Activated naive CD8-positive, alpha-beta T cell treated with anti-CD3 and anti-CD28 coated beads for 36 hours (primary cell): ENCODE results near the gene FAIM. TPM values are rescaled to one million over a fixed set of nuclear protein-coding genes. Genes with fewer than 3 reads are reported as not detected.

Experiments
- DNase-seq: peaks from one replicate; pipeline ENCODE4 v3.0.0; 2021
- H3K27ac Mint-ChIP-seq: one replicate; pipeline ENCODE4 v1.8.0; 2022; ENCODE audit warnings: mild to moderate bottlenecking, moderate library complexity, mixed read lengths
- H3K27me3 Mint-ChIP-seq: one replicate; pipeline ENCODE4 v1.8.0; 2022; ENCODE audit warnings: mild to moderate bottlenecking, mixed read lengths
- H3K36me3 Mint-ChIP-seq: one replicate; pipeline ENCODE4 v1.8.0; 2021; ENCODE audit warnings: mild to moderate bottlenecking, mixed read lengths
- H3K4me1 Mint-ChIP-seq: one replicate; pipeline ENCODE4 v1.8.0; 2021; ENCODE audit warnings: mixed read lengths
- H3K4me3 Mint-ChIP-seq: one replicate; pipeline ENCODE4 v1.8.0; 2022; ENCODE audit warnings: mild to moderate bottlenecking, moderate library complexity, mixed read lengths
- H3K9me3 Mint-ChIP-seq: one replicate; pipeline ENCODE4 v1.8.0; 2022; ENCODE audit warnings: mixed read lengths
- total RNA-seq, 2 experiments: library from RNA; stranded (reverse); gene quantifications; one replicate each; pipeline ENCODE4 v1.2.3, GENCODE V29; 2021

The FAIM gene
- total RNA-seq, 2 experiments from 2014 or later = 7.9 to 8.3 TPM

DNA sequence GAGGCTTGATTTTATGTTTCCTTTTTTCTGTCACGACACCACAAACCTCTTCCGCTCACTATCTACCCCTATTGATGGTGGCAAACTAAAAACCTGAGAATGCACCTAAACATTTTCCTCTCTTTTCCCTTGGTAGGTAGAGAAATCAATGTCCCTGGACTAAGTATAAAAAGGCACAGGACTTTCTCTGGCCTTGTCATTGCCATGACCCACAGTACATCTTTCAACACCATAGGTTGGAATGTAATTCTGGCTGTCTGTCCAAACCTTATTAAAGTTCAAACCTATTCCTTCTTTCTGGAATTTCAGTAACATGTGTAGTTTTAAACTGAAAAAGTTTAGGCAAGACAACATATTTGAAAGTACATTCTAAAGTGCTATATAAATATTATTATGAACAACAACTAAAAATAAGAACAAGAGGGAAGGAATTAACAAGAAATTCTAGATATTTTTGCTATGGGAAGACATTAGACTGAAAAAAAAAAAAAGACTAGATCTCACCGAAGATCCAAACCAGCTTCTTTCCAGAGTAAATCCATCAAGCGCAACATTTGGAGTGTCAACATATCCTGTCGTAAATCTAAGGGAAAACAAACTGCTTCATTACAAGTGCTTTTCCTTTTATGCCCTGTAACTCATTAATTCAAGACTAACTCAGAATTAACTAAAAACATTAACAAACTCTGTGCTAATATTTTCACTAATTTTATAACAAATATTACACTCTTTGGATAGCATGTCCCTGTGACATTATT is 73.1 kb downstream of the FAIM start:
- Mint-ChIP-seq H3K4me1 (peaks cover 2% of the 10 kb centered on the region), H3K9me3 (peaks cover 2% of the 10 kb centered on the region), H3K27me3 (no peaks in the 10 kb centered on the region), H3K27ac (no peak overlapping the region), H3K4me3 (no peak overlapping the region), H3K36me3 (peaks cover 14% of the 10 kb centered on the region)
- no peak for DNase-seq

- DNase-seq = no peak
- Mint-ChIP-seq H3K27ac (no peak overlapping the region), H3K9me3 (no peaks in the 10 kb centered on the region), H3K36me3 (peaks cover 13% of the 10 kb centered on the region), H3K27me3 (no peaks in the 10 kb centered on the region), H3K4me1 (peaks cover 10% of the 10 kb centered on the region), H3K4me3 (no peak overlapping the region)
Observed at GRCh38 chr3:138682648-138683047, 74.1 kb downstream of the FAIM start.

Other genes starting within 250 kb of the FAIM start
- under 1 TPM; 0.21 to 0.52 TPM for gene ESYT3, start 174.2 kb upstream of the FAIM start, total RNA-seq
- gene CEP70, start 14.5 kb upstream of the FAIM start, total RNA-seq = 10 to 100 TPM in 1 of 2 experiments, 1 to 10 TPM in 1; 10.0 to 11.2 TPM
- 10 to 100 TPM; 17.4 to 20.5 TPM for gene PIK3CB, start 226.2 kb downstream of the FAIM start, total RNA-seq